HG03060 (cell line): ENCODE measurements around the gene SF3B3.
"Not testable (repeated sequence)": the region's sequence is repeated elsewhere in the genome, so short reads cannot be mapped to it uniquely, and the experiment has no call there.

Experiments
- ATAC-seq: cut with Tn5 transposase; IDR thresholded peaks from one replicate; pipeline ENCODE4 v1.9.1; 2021; ENCODE audit warnings: low read depth, moderate number of reproducible peaks; ENCODE audit not compliant: unreplicated experiment

SF3B3 gene

GRCh38 chr16:70586731-70587130, 63.1 kb downstream of the SF3B3 start:
- no peak for ATAC-seq

GRCh38 chr16:70588565-70588964, 64.9 kb downstream of the SF3B3 start:
- no peak for ATAC-seq

DNA sequence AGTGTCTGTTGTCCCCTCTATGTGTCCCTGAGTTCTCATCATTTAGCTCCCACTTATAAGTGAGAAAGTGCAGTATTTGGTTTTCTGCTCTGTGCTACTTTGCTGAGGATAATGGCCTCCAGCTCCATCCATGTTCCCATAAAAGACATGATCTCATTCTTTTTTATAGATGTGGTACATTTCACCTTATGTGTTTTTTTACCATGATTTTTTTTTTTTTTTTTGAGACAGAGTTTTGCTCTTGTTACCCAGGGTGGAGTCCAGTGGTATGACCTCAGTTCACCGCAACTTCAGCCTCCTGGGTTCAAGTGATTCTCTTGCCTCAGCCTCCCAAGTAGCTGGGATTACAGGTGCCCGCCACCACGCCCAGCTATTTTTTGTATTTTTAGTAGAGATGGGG, 65.8 kb downstream of the SF3B3 start:
- ATAC-seq = not testable (repeated sequence)

DNA sequence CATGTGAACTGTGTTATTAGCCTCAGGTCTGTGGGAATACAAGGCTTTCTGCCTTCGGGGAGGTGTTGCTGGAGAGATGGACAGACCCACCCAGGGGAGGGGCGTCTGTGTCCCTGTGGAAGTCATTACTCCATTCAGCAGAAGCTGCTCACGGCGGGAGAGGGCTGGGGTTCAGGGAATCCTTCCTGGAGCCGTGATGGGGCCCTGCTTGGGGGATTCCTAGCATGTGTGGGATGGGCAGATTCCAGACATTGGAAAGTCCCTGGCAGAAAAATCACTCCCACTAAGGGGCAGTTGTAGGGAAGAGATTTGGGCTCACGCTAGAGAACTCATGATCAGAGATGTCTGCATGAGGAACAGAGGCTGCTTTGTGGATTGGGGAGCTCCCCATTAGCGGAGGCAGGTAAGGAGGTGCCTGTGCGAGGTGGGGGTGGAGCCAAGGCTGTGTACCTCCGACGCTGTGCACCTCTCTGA, 66.4 kb downstream of the SF3B3 start:
- no peak for ATAC-seq

DNA sequence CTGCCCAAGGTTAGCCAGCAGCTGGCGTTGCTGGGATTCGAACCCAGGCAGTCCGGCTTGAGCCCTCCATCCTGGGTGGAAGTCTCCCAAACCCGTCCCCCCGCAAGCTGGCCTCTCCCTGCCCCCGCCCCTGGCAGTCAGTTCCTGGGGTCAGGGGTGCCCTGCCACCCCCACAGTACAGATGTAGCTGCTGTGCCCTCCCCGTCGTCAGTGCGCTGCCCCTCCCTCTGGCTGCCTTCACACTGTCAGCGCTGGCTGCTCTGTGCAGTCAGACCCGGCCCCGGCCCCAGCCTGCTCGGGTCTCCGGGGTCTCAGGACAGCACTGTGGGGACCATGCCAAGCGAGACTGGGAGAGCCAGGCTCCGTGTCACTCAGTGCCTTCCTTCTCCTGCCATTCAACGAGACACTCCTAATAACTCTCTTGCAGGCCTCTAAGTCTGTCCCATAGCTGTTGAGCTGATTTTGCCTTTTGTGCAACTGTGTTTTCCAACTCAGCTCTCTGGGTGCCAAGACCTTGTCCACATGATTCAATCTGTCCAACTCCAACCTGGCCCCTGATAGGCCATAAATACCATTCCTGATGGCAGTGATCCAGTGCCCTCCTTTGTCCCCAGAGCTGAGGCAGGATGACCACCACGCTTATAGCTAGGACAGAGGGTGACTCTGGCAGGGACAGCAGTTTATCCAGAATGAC, 67.3 kb downstream of the SF3B3 start:
- no peak for ATAC-seq

DNA sequence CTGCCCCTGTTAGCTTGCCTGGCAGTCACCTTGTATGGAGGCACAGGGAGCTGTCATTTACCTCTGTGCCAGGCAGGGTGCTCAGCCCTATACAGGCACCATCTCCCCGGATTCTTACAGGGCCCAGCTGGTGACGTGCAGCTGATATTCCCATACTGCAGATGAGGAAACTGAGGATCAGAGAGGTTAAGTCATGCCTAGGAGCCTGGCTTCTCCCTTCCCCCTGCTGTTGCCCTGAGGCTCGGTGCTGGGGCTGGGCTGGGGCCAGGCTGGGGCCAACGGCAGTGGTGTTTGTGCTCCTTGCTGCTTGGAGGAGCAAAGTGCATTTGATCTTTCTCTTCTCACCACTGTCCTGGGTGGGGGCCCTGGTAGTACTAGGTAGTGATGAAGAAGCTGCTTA, 68.0 kb downstream of the SF3B3 start:
- ATAC-seq = no peak

GRCh38 chr16:70592106-70592571, 68.5 kb downstream of the SF3B3 start:
- ATAC-seq = no peak

DNA sequence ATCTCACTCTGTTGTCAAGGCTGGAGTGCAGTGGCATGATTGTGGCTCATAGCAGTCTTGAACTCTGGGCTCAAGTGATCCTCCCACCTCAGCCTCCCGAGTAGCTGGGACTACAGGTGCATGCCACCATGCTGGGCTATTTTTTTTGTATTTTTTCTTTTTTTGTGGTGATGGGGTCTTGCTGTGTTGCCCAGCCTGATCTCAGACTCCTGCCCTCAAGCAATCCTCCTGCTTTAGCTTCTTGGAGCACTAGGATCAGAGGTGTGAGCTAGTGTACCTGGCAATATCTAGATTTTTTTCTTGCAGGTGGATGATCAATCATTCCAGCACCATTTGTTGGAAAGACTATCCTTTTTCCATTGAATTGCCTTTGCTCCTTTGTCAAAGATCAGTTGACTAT, 69.9 kb downstream of the SF3B3 start:
- no peak for ATAC-seq

DNA sequence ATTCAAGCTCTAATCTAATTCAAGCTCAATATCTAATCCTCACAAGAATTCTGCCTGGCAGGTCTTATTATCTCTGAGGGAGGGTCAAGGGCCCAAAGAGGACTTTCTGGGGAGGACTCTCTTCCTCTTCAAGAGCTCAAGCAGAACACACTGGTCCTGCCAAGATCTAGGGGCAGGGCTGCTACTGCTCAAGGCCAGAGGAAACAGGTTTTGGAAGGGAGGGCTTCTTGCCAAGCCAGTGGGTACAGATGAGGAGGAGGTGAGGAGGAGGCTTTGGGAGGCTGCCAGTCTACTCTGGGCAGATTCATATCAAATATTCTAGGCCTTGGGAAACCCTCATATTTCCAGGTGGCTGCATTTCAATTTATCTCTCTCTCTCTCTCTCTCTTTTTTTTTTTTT, 71.0 kb downstream of the SF3B3 start:
- ATAC-seq = no peak

GRCh38 chr16:70597135-70597835, 73.7 kb downstream of the SF3B3 start:
- ATAC-seq = no peak

DNA sequence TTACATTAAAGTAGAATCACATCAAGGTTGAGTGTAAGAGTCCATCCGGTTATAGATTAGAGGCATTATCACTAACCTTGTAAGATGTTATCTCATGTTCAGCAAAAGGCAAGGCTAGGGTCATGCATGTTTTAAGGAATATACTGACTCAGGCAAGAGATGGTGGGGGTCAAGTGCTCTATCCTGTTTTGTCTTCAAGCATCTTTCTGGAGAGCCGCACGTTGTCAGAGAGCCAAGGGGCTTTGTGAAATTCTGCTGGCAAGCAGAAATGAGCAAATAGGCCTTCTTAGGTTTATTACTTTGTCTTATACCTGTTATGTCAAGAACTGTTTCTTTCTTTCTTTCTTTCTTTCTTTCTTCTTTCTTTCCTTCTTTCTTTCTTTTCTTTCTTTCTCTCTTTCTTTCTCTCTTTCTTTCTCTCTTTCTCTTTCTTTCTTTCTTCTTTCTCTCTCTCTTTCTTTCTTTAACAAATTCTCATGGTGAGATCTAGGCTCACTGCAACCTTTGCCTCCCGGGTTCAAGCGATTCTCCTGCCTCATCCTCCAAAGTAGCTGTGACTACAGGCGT, 75.4 kb downstream of the SF3B3 start:
- ATAC-seq = no peak

DNA sequence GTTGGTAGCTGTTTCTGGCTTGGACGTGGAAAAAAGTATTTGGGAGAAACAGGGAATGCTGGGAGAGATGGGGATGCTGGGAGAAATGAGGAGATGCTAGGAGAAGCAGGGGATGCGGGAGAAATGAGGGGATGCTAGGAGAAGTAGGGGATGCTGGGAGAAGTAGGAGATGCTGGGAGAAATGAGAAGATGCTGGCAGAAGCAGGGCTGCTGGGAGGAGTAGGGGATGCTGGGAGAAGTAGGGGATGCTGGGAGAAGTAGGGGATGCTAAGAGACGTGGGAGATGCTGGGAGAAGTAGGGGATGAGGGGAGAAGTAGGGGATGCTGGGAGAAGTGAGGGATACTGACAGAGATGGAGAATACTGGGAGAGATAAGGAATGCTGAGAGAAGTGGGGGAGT, 77.1 kb downstream of the SF3B3 start:
- no peak for ATAC-seq

DNA sequence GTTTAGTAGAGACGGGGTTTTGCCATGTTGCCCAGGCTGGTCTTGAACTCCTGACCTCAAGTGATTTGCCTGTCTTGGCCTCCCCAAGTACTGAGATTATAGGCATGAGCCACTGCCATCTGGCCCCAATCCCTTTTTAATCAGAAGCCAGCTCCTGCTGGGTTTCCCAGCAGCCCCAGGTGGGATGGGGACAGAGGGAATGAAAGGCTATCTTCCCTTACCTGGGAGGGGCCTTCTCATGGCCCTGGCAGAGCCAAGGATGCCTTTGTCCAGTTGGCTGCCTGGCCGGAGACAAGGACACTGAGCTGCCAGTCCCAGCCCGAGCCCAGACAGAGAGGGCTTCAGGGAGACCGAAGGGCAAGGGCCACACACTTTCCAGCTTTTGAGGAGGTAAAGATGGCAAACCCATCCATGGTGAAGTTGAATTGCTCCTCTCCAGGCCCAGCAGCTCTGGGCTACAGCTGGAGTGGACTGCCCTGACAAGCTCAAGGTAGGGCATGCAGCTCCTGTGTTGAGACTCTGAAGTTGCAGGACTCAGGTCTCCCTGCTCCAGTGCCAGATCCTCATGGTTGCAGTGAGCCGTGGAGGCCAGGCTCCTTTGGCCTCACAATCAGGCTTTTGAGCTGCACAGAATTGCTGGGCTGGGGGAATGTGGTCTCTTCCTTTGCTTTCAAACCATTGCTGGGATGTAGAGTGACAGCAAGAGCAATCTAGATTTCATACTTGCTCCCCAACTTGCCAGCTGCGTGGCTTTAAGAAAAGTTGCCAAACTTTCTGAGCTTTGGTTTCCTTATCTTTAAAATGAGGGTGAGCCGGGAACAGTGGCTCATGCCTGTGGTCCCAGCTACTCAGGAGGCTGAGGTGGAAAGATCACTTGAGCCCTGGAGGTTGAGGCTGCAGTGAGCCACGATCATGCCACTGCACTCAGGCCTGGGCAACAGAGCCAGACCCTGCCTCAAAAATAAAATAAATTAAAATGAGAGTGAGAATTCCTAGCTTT, 78.3 kb downstream of the SF3B3 start:
- ATAC-seq = no peak

DNA sequence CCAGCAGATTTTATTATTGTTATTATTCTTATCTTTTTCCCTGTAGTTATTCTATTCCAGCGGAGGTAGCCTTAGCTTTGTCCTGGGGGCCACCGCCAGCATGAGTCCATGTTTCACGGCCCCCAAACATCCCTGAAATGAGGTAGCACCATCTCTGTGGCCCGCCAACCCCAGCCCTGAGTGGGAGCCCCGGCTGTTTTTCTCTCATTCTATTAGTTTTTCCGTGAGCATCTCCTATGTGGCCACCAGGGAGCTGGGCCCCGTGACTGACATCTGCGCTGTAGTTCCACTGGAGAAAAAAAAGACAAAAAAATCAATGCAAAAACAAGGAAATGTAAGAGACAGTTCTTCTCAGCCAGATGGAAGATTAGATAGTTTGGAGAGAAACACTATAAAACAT, 79.2 kb downstream of the SF3B3 start:
- ATAC-seq = no peak

- no peak for ATAC-seq
Measured at GRCh38 chr16:70604407-70605282, 81.0 kb downstream of the SF3B3 start.

- ATAC-seq = no peak
Measured at GRCh38 chr16:70605283-70605657, 81.7 kb downstream of the SF3B3 start.

- ATAC-seq = no peak
Measured at GRCh38 chr16:70608521-70608920, 84.9 kb downstream of the SF3B3 start.

- ATAC-seq = no peak
Measured at GRCh38 chr16:70610273-70611223, 86.9 kb downstream of the SF3B3 start.

GRCh38 chr16:70611224-70611598, 87.6 kb downstream of the SF3B3 start:
- no peak for ATAC-seq
